ENCODE results near the gene TROAP. TPM values are rescaled to one million over a fixed set of nuclear protein-coding genes. Genes with fewer than 3 reads are reported as not detected.
"Not testable (repeated sequence)": the region's sequence is repeated elsewhere in the genome, so short reads cannot be mapped to it uniquely, and the experiment has no call there.

TROAP gene
- total RNA-seq, 1 donor from 2014 or later = not detected

DNA sequence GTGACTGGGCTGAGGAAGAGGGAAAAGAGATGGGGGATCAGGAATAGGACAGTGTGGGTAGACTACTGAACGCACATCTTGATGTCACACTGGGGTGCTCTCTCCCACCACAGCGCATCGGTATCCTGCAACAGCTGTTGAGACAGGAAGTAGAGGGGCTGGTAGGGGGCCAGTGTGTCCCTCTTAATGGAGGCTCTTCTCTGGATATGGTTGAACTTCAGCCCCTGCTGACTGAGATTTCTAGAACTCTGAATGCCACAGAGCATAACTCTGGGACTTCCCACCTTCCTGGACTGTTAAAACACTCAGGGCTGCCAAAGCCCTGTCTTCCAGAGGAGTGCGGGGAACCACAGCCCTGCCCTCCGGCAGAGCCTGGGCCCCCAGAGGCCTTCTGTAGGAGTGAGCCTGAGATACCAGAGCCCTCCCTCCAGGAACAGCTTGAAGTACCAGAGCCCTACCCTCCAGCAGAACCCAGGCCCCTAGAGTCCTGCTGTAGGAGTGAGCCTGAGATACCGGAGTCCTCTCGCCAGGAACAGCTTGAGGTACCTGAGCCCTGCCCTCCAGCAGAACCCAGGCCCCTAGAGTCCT is 7.1 kb downstream of the TROAP start:
- Histone ChIP-seq H3K36me3 (no peaks in the 10 kb centered on the region), H3K4me3 (no peak overlapping the region), H3K27ac (no peak overlapping the region), H3K4me1 (no peaks in the 10 kb centered on the region), H3K9me3 (no peaks in the 10 kb centered on the region), H3K27me3 (no peaks in the 10 kb centered on the region)
- TF ChIP-seq, protein P1, sequence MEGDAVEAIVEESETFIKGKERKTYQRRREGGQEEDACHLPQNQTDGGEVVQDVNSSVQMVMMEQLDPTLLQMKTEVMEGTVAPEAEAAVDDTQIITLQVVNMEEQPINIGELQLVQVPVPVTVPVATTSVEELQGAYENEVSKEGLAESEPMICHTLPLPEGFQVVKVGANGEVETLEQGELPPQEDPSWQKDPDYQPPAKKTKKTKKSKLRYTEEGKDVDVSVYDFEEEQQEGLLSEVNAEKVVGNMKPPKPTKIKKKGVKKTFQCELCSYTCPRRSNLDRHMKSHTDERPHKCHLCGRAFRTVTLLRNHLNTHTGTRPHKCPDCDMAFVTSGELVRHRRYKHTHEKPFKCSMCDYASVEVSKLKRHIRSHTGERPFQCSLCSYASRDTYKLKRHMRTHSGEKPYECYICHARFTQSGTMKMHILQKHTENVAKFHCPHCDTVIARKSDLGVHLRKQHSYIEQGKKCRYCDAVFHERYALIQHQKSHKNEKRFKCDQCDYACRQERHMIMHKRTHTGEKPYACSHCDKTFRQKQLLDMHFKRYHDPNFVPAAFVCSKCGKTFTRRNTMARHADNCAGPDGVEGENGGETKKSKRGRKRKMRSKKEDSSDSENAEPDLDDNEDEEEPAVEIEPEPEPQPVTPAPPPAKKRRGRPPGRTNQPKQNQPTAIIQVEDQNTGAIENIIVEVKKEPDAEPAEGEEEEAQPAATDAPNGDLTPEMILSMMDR (IDR thresholded peaks at IDR 0.05) = no peak
- intact Hi-C loops (cut with DNase I) = no loop called here
- DNase-seq (ENCODE audit: low spot score in 2 of 2) = no peak

GRCh38 chr12:49330631-49331379 is 7.8 kb downstream of the TROAP start:
- no peak overlapping the region for H3K27ac ChIP-seq
- intact Hi-C loops (cut with DNase I) = loop anchor here (1.0 kb wide), 1 partner anchor 183 kb away; no protein-coding TSS in a partner anchor
- TF ChIP-seq, protein P1 (IDR thresholded peaks at IDR 0.05) = no peak
- H3K4me1 ChIP-seq = no peaks in the 10 kb centered on the region
- no peaks in the 10 kb centered on the region for H3K36me3 ChIP-seq
- H3K9me3 ChIP-seq = no peaks in the 10 kb centered on the region
- no peak overlapping the region for H3K4me3 ChIP-seq
- no peak for DNase-seq (ENCODE audit: low spot score in 2 of 2)
- H3K27me3 ChIP-seq = peaks cover 3% of the 10 kb centered on the region

- intact Hi-C loops (cut with DNase I) = loop anchor here (1.0 kb wide), 1 partner anchor 183 kb away; no protein-coding TSS in a partner anchor
- no peaks in the 10 kb centered on the region for H3K36me3 ChIP-seq
- peaks cover 11% of the 10 kb centered on the region for H3K27me3 ChIP-seq
- DNase-seq (ENCODE audit: low spot score in 2 of 2) = peak in 1 of 2 donors; percentile 73
- no peaks in the 10 kb centered on the region for H3K9me3 ChIP-seq
- H3K4me1 ChIP-seq = no peaks in the 10 kb centered on the region
- no peak overlapping the region for H3K4me3 ChIP-seq
- H3K27ac ChIP-seq = no peak overlapping the region
- TF ChIP-seq, protein P1 (IDR thresholded peaks at IDR 0.05) = peak; percentile 60 to 73 (median 70)
Measured at GRCh38 chr12:49331380-49332222, 8.5 kb downstream of the TROAP start.

DNA sequence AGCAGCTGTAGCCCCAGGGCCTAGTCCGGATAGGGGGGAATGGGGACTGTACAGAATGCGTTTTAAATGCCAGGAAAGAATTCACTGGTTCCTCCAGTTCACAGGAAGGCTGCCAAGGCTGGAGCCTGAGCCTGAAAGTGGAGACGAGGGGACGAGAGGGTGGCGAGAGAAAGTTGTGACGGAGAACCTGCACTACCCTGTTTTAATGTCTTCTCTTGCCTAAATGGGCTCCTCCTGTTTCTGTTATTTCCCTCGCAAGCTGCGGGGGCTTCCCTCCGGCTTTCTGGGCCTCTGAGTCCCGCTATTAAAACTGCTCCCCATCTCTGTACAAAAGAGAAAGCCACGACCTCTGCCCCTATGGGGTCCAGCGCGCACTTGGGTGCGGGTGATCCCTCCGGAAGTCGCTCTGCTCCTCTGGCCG is 9.4 kb downstream of the TROAP start:
- H3K36me3 ChIP-seq = no peaks in the 10 kb centered on the region
- TF ChIP-seq, protein P1 (IDR thresholded peaks at IDR 0.05) = no peak
- H3K4me1 ChIP-seq = peaks cover 0 to 2% of the 10 kb centered on the region in 2 donors
- H3K4me3 ChIP-seq = peak overlapping the region in 1 of 2 donors; percentile 51
- H3K9me3 ChIP-seq = no peaks in the 10 kb centered on the region
- intact Hi-C loops (cut with DNase I) = no loop called here
- DNase-seq (ENCODE audit: low spot score in 2 of 2) = no peak
- peaks cover 13% of the 10 kb centered on the region for H3K27me3 ChIP-seq
- H3K27ac ChIP-seq = no peak overlapping the region

DNA sequence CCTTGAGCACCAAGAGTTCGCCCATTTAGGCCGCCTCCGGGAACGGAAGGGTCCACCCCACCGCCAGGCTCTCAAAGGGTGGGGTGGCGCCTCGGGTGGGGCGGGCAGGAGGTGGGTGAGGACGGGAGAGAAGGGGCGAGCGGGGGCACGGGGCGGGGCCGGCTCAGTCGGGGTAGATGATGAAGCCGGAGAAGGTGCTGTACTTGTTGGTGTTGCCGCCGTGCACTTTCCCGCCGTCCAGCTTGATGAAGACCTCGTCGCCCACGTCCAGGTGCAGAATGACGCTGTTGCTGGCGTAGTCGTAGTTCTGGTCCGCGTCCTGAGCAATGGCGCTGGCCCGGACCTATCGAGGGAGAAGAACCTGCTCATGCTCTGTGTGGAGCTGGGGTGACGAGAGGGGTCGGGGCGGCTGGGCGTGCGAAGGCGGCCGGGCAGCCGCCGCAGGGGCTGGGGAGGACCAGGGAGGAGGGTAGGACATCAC is 9.9 kb downstream of the TROAP start:
- TF ChIP-seq, protein P1 (IDR thresholded peaks at IDR 0.05) = no peak
- intact Hi-C loops (cut with DNase I) = no loop called here
- DNase-seq (ENCODE audit: low spot score in 2 of 2) = no peak
- H3K27ac ChIP-seq = no peak overlapping the region
- H3K27me3 ChIP-seq = peaks cover 13% of the 10 kb centered on the region
- no peaks in the 10 kb centered on the region for H3K9me3 ChIP-seq
- peaks cover 0 to 2% of the 10 kb centered on the region in 2 donors for H3K4me1 ChIP-seq
- no peaks in the 10 kb centered on the region for H3K36me3 ChIP-seq
- peak overlapping the region in 1 of 2 donors; percentile 51 for H3K4me3 ChIP-seq

DNA sequence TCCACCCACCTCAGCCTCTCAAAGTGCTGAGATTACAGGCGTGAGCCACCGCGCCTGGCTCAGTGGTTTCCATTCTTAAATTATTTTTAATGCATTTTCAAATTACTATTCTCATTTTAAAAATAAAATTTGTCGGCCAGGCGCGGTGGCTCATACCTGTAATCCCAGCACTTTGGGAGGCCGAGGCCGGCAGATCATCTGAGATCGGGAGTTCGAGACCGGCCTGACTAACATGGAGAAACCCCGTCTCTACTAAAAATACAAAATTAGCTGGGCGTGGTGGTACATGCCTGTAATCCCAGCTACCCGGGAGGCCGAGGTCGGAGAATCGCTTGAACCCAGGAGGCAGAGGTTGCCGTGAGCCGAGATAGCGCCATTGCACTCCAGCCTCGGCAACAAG is 10.7 kb downstream of the TROAP start:
- H3K9me3 ChIP-seq; intact Hi-C loops (cut with DNase I); H3K27ac ChIP-seq; H3K4me3 ChIP-seq; H3K4me1 ChIP-seq; H3K36me3 ChIP-seq; DNase-seq (ENCODE audit: low spot score in 2 of 2): not testable (repeated sequence)
- H3K27me3 ChIP-seq = peaks cover 13% of the 10 kb centered on the region

All from ascending aorta (tissue), 2 donors.